GM18858 (cell line): ENCODE measurements around the gene RBM45.
"Not testable (repeated sequence)": the region's sequence is repeated elsewhere in the genome, so short reads cannot be mapped to it uniquely, and the experiment has no call there.

ENCODE experiments used
- ATAC-seq: cut with Tn5 transposase; IDR thresholded peaks from one replicate; pipeline ENCODE4 v1.9.1; 2021; ENCODE audit not compliant: unreplicated experiment

The RBM45 gene, protein sequence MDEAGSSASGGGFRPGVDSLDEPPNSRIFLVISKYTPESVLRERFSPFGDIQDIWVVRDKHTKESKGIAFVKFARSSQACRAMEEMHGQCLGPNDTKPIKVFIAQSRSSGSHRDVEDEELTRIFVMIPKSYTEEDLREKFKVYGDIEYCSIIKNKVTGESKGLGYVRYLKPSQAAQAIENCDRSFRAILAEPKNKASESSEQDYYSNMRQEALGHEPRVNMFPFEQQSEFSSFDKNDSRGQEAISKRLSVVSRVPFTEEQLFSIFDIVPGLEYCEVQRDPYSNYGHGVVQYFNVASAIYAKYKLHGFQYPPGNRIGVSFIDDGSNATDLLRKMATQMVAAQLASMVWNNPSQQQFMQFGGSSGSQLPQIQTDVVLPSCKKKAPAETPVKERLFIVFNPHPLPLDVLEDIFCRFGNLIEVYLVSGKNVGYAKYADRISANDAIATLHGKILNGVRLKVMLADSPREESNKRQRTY

DNA sequence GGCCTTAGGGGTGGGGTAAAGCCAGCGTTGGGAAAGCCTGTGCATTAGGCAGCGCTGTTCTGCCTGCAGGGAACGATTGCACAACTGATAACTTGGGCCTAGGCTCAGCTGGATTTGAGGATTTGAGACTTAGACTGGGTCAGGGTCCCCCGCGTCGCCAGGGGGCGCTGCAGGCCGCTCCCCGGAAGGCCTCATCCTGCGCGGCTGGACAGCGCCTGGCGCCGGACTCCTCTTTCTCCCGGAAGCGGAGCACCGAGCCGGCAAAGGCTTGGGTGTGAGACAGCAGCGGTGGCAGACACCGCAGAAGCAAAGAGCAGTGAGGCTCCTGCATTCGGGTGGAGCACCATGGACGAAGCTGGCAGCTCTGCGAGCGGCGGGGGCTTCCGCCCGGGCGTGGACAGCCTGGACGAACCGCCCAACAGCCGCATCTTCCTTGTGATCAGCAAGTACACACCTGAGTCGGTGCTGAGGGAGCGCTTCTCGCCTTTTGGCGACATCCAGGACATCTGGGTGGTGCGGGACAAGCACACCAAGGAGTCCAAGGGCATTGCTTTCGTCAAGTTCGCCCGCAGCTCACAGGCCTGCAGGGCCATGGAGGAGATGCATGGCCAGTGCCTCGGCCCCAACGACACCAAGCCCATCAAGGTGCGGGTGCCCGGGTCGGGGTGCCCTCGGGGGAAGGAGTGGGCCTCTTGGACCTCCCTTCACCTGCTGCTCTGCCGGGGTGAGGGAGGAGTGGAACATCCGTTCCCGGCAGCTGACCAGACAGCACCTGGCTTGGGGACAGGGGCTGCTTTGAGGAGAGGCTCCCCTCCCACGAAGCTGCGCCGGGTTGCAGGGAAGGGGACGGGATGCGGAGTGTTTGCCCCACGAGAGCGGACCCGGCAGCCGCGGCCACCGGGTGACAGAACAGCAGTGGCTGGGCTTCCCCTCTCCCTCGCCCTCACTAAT, at the start of gene RBM45:
Gene RBM45, plus strand, starts transcription at position 236 of the 951 bp plus-strand sequence. Its CDS starts 110 bp downstream, at position 346.
- peak; percentile 88 for ATAC-seq

DNA sequence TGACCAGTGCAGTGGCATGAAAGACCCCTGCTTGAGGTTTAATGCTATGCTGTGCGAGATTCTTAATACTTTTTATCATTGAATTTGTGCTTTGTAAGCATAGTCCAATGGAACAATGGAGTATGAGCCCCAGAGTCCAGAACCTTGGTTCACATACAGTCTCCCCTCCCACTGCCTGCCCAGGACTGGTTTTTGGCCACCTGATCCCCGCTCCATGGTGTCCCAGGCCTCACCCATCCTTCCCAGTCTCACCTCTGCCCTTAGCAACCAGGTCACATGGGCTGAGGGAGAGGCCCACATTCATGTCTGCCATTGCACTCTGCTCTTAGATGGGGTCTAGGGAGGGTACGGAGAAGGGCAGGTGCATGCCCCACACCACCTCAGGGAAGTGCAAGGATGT, 45.9 kb upstream of the RBM45 start:
- ATAC-seq: no peak

DNA sequence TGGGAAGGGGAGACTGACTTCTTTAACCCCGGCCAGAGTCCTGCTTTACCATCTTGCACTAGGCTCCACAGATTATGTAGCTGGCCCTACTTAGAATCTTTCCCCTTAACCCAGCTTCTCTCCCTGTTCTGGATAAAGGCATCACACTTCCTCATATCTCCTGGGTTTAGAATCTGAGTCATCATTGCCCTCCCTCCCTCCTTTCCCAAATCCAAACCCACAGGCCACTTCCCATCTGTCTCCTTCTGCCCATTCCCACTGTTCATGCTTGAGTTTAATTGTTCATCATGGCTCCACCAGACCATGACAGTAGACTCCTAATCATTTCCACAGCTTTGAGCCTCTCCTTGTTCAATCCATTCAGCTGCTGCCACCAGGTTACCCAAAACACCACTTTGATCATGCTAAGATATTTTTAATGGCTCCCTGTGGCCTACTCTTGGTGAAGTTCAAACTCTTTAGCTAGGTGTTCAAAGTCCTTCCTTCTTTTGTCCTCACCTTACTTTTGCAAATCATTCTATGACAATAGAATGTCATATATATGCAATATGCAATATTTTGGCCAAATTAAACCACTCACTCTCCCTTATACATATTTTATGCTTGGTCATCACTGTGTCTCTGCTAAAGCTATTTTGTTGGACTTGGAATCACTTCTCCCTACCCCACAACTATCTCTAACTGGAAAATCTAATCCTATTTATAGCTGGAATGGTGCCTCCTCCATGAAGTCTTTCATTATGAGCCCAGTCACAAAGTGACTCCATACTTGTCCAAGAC, 45.2 kb upstream of the RBM45 start:
- no peak for ATAC-seq

DNA sequence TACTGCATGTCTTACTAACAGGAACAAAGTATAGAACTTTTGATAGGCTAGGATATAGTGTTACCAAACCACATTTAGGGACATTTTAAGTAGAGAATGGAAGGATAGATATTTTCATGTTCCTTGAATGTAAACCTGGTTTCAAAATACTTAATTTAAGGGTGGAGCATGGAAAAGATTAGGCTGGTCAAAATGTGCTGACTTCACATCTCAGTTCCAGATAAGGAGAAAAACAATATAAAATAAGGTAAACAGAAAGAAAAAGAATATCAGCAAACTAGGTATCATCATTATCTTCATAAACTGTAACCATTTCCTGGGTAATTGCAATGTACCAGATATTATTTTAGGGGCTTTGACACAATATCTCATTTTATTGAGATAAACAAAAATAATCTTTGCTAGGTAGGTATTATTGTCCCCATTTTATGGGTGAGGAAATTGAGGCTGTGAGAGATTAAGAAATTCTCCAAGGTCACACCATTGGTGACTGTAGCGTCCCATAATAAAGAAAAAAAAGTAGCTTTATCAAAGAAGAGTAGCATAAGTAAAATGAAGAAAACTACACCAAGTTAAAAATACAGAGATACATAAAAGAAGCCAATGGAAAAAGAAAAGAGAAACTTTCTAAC, 43.3 kb upstream of the RBM45 start:
- ATAC-seq: no peak

DNA sequence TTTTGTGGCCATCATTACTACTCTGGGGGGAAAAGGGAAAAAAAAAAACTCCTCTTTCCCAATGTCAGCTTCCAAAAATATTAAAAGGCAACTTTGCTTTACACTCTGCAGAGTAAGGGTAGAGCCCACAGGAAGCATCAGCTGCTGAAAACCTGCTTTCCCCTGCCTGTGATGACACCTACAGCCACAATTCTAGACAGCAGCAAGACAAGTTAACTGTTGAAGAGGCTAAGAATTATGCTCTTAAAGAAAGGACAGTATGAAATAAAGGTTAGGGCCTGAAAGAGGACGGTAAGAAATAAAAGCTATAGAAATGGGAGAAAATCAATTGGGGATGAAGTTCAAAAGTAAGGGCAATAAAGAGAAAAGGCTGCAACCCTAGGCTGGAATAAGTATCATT, 42.7 kb upstream of the RBM45 start:
- ATAC-seq: no peak

DNA sequence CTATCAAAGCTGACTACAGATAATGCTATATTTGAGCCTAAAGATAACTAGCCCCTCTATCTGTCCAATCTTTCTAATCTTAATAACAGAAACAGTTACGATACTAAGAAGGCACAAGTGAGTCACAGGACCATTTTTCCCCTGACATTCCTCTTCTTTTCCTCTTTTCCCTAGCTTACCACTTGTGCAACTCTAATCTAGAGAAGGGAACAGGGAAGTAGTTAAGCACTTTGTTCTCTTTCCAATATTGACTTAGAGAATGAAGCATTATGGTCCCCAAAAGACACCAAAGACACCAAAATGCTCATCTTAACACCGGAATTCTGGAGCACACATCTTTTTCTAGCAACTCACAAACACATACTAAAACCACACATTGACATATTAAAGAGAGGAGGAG, 41.4 kb upstream of the RBM45 start:
- no peak for ATAC-seq

DNA sequence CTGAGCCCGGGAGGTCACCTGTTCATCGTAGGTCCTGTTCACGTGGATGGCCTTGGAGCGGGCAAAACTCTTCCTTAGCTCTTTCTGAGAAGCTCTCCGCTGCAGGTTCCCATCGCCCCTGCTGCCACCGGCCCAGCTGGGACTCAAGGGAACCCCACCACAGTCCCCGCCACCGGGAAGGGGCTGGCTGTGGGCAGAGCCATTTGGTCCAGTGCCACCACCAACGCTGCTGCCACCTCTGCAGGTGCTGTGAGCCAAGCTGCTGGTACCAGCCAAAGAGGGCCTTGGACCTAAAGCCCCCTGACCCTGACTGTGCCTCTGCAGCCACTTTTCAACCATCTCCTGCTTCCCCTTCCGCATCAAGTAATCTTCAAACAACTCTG, 40.2 kb upstream of the RBM45 start:
- ATAC-seq: no peak

DNA sequence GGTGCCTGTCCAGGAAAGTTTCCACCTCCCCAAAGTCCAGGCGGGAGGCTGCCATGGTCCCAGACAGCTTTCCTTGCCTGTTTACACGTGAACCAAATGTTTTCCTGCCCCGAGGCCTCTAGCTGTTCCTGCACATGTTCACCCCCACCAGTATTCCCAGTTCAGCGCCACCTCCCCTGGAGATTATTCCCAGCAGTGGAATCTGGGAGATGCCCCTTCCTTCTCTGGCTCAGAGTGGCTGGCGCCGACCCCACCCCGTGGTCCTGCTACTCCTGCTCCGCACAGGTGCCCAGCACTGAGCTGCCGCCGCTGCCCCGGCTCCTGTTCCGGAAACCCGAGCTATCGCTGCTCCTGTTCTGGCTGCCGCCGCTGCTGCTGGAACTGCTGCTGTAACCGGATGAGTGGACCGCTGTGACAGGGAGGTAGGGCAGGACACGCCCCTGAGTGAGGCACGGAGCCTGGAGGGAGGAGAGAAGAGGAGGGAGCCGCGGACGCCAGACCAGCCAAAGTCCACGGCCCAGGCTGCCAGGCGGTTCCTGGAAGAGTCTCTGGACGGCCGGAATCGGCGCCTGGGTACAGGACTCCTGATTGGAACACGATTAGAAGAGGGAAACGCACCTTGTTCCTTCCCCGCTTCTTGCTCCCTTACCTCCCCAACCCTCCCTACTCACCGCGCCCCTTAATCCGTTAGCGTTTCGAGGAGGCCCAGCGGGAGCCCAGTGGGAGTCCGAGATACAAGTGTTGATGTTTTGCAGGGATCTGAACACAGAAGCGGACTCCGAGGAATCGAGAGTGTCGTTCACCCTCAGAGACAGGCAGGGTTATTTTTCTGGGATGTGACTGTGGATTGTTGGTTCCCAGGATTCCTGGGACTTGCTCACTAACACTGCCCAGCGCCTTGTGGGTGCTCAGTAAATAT, 39.6 kb upstream of the RBM45 start, which contains the start of gene PDE11A:
Gene PDE11A, minus strand, starts transcription at position 395 of the 919 bp plus-strand sequence. Its CDS starts 340 bp downstream, at position 55.
- no peak for ATAC-seq

DNA sequence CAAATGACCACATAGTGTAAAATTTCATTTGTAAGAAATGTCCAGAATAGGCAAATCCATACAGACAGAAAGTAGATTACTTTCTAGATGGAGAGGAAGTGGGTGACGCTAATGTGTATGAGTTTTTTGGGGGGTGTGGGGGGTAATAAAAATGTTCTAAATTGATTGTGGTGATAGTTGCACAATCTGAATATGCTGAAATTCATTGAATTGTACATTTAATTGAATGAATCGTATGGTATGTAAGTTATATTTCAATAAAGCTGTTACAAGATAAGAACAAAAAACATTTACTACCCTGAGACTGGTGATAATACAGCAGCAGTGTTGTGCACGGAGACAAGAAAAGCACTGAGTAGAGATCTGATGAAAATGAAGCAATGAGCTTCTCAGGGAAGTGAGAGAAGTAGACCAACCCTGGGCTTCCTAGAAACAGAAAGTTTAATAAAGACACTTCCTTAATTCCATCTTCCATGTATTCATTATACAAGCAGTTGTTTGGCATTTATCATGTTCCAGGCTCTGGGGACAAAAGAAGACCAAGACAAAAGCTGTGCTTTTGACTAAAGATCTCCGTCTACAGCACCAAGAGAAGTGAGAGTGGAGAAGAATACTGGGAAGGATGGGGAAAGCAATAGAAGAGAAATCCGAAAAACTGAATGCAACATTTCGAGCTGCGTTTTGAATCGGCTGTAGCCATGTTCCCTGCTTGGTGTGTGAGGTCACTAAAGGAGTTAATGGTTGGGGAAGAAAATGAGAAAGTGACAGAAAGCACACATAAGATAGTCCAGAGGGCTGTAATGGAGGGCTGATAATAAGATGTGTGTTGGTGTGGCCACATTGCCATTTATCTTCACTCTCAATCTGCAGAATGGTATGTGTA, 37.9 kb upstream of the RBM45 start:
- ATAC-seq: no peak

DNA sequence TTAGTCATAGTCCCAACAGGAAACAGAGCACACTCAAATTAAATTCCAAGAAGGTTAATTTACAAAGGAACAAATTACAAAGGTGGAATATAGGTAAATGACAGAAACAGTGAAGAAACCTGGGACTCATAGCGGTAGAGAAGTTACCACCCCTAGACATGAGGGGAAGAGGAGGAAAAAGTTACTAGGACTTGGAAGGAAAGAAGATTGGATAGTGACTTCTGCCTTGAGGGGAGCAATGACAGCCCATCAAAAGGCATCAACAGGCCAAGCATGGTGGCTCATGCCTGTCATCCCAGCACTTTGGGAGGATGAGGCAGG, 37.3 kb upstream of the RBM45 start:
- no peak for ATAC-seq

DNA sequence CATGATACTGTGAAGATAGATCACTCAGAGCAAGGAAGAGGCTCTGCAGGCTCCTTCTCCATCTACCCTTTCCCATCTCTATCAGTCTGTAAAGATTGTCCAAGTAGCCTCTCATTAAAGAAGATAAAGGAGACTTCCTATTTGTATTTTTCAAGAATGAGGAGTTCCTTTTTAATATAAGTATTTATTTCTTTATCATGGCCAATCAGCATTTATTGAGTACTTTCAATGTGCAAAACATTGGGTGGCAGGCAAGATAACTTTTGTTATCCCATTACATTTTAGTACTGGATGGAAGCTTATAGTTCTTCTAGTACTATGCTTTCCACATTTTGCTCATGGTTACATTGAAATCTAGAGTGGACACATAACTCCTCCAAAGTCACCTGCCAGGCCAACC, 36.1 kb upstream of the RBM45 start:
- ATAC-seq: no peak

DNA sequence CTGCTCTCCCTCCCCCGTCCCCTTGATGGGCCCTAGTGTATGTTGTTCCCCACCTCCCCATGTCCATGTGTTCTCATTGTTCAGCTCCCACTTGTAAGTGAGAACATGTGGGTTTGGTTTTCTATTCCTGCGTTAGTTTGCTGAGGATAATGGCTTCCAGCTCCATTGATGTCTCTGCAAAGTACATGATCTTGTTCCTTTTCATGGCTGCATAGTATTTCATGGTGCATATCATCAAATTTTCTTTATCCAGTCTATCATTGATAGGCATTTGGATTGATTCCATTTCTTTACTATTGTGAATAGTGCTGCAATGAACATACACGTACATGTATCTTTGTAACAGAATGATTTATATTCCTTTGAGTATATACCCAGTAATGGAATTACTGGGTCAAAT, 33.0 kb upstream of the RBM45 start:
- ATAC-seq: not testable (repeated sequence)

DNA sequence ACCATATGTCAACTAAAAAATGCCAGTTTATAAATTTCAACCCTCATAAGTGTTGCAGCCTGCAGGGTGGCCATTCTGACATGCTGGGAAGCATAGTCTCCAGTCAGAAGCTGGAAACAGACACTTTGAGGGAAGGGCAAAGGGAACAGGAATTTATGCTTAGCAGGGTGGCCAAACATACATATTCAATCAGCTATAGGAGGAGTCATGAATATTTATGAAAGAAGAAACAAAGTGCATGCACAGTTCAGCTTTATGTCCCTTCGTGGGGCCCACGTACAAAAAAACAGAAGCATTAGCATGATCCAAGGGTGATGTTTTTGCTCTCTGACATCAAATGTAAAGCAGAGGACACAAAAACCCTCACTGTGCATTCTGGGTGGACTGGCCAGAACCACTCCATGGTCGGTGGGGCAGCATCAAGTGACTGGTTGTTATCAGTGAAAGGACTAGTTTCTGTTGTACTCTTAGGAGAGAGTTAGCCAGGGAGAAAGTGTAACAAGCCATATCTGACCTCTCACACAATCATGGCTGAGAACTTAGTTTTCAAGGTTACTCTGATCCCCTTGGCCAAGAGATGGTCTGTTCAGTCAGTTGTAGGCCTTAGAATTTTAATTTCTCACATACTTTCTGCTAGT, 29.7 kb upstream of the RBM45 start:
- no peak for ATAC-seq

DNA sequence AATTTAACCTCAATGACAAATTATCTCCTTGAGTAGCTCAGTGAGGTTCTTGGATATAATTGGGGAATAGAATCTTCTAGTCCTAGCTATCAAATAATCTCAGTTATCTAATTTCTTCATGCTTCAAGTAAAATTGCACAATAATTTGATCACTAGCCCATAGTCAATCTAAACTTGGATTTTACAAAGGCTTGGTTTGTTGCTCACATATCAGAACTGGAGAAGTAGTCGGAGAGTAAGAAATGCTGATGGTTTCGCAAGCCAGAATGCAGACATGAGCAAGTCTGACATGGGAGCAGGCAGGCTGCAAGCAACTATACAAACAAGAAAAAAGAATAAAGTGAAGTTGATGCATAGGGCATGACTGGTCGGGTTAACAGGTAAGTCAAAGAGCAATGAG, 28.0 kb upstream of the RBM45 start:
- no peak for ATAC-seq

DNA sequence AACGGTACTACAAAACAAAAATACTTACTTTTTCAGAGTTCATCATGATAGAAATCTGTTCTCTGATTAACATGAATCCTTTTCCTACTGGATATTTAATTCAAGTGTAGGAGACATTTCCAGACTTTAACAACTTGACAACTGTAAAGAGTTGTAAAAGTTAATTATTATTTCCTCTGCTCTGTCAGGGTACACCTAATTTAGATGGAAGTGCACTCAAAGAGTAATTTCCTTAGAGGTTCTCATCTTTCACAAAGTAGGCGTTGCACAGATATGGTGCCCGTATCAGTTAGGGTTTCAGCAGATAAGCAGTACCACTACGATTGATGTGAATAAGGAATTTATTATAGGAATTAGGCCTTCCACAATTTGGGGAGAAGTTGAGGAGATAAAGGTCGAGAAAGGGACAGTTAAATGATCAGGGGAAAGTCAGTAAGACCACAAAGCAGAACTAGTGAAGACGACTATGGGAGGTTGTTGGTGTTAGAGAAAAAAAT, 23.4 kb upstream of the RBM45 start:
- no peak for ATAC-seq

DNA sequence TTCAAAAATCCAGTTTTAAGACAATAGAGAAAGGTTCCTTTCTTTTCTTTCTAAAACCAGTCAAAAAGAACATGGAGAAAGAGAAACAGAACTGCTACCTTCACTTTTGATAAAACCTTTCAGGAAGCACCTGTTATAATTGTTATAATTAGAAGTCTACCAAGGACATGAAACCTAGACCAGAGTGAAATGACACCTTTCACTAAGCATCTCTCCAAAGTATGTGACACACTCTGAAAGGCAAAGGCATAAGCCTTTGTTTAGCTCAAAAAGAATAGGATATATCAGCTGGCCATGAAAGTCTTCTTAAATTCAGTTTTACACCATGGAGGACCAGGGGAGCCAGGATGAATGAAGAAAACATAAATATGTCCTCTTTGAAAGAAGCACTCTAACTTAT, 18.8 kb upstream of the RBM45 start:
- ATAC-seq: no peak

DNA sequence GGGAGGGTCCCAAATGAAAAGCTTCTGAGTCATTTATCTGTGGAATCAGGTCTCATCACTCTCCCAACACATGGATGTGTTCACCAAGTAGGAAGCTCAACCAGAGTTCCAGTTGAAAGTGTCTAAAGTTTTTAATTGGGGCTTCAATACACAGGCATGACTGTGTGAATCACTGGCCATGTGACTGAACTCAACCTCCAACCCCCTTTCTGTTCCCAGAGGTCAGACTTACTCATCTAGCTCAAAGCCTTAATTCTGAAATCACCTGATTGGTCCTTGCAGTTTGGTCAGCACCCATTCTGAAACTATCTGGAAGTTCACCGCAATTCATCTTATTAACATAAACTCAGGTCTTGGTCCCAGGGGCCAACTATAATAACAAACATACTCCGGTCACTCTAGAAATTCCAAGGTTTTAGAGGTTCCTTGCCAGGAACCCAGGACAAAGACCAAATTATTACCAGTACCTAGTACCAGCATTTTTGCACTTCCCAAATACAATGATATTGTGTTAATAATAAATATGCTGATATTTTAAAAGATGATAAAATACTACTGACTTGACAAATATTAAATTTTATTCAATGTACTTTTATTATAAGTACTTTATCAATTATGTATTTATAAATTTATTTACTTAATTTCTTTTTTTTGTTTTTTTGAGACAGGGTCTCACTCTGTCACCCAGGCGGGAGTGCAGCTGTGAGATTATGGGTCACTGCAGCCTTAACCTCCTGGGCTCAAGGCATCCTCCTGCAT, 10.7 kb upstream of the RBM45 start:
- no peak for ATAC-seq
